Progenitor cell of endocrine pancreas (in vitro differentiated cells): ENCODE results near the gene STRA6. TPM values are rescaled to one million over a fixed set of nuclear protein-coding genes. Genes with fewer than 3 reads are reported as not detected.

Source experiments
- DNase-seq: peaks from one replicate; pipeline ENCODE4 v3.0.0; 2021; ENCODE audit warnings: low spot score; ENCODE audit not compliant: unreplicated experiment
- H3K27ac Mint-ChIP-seq: 2 replicates; pipeline ENCODE4 v1.8.0; 2021; ENCODE audit warnings: mild to moderate bottlenecking, moderate library complexity, mixed read lengths
- H3K27me3 Mint-ChIP-seq: 2 replicates; pipeline ENCODE4 v1.8.0; 2021; ENCODE audit warnings: mixed read lengths
- H3K36me3 Mint-ChIP-seq: 2 replicates; pipeline ENCODE4 v1.8.0; 2022; ENCODE audit warnings: mixed read lengths; ENCODE audit not compliant: insufficient read depth
- H3K4me1 Mint-ChIP-seq: 2 replicates; pipeline ENCODE4 v1.8.0; 2021; ENCODE audit warnings: low read depth, mixed read lengths
- H3K4me3 Mint-ChIP-seq: 2 replicates; pipeline ENCODE4 v1.8.0; 2021; ENCODE audit warnings: low read depth, mild to moderate bottlenecking, moderate library complexity, mixed read lengths
- H3K9me3 Mint-ChIP-seq: 2 replicates; pipeline ENCODE4 v1.8.0; 2021; ENCODE audit warnings: low read depth, mixed read lengths
- CTCF ChIP-seq: fragments of 200-600 bp; sonication (generic); IDR thresholded peaks from one replicate; pipeline ENCODE4 v1.5.0; 2021; ENCODE audit warnings: antibody characterized with exemption, mild to moderate bottlenecking; ENCODE audit not compliant: unreplicated experiment
- total RNA-seq: library from RNA; stranded (reverse); gene quantifications from 2 replicates; pipeline ENCODE4 v1.2.1, GENCODE V29; 2021

Gene STRA6
- total RNA-seq, 1 donor from 2014 or later = 17.9 TPM

- Mint-ChIP-seq H3K27me3 (peaks cover 28% of the 10 kb centered on the region), H3K9me3 (no peaks in the 10 kb centered on the region), H3K27ac (no peak overlapping the region), H3K4me1 (peaks cover 7% of the 10 kb centered on the region), H3K36me3 (no peaks in the 10 kb centered on the region), H3K4me3 (no peak overlapping the region)
- no peak for DNase-seq
- no peak for TF ChIP-seq CTCF
These were observed 36.6 kb upstream of the STRA6 start for GRCh38 chr15:74239051-74239705.

GRCh38 chr15:74235962-74236361 lies 33.4 kb upstream of the STRA6 start, which contains the start of gene CCDC33:
Gene CCDC33, plus strand, starts transcription at chr15:74236326. Its CDS starts 394 bp downstream, at chr15:74236720.
- Mint-ChIP-seq H3K27me3 (peaks cover 24% of the 10 kb centered on the region), H3K9me3 (no peaks in the 10 kb centered on the region), H3K4me3 (no peak within 1 kb of the TSS), H3K27ac (no peak within 1 kb of the TSS), H3K36me3 (no peaks in the 10 kb centered on the region), H3K4me1 (peaks cover 1% of the 10 kb centered on the region)
- TF ChIP-seq CTCF = no peak
- no peak for DNase-seq

GRCh38 chr15:74234598-74234875 lies 31.9 kb upstream of the STRA6 start:
- Mint-ChIP-seq H3K4me3 (no peak overlapping the region), H3K27me3 (peaks cover 27% of the 10 kb centered on the region), H3K9me3 (no peaks in the 10 kb centered on the region), H3K36me3 (no peaks in the 10 kb centered on the region), H3K4me1 (peaks cover 1% of the 10 kb centered on the region), H3K27ac (no peak overlapping the region)
- no peak for DNase-seq
- TF ChIP-seq CTCF = no peak

GRCh38 chr15:74233851-74234597 lies 31.4 kb upstream of the STRA6 start:
- no peak for TF ChIP-seq CTCF
- Mint-ChIP-seq H3K4me1 (peaks cover 1% of the 10 kb centered on the region), H3K36me3 (no peaks in the 10 kb centered on the region), H3K9me3 (no peaks in the 10 kb centered on the region), H3K27ac (no peak overlapping the region), H3K27me3 (peaks cover 25% of the 10 kb centered on the region), H3K4me3 (no peak overlapping the region)
- no peak for DNase-seq

GRCh38 chr15:74233373-74233772 lies 30.8 kb upstream of the STRA6 start:
- TF ChIP-seq CTCF = no peak
- Mint-ChIP-seq H3K4me1 (peaks cover 1% of the 10 kb centered on the region), H3K36me3 (no peaks in the 10 kb centered on the region), H3K4me3 (no peak overlapping the region), H3K9me3 (no peaks in the 10 kb centered on the region), H3K27me3 (peaks cover 21% of the 10 kb centered on the region), H3K27ac (no peak overlapping the region)
- DNase-seq = no peak
